Esophagus squamous epithelium (tissue), 5 donors: ENCODE data around the gene TEAD1. TPM values are rescaled to one million over a fixed set of nuclear protein-coding genes. Genes with fewer than 3 reads are reported as not detected.
A peak's percentile ranks its signal among the peaks of the same experiment; 100 is the strongest.

Experiments used
- DNase-seq: peaks from one replicate; lab custom pipeline; 2025; lab: John Stamatoyannopoulos, UW
- H3K27ac ChIP-seq, 4 donors: fragments of 200-600 bp; sonication (generic); one replicate each; pipeline ENCODE4 v1.5.1; 2016 to 2019; ENCODE audit warnings: mild to moderate bottlenecking in 1 of 4
- H3K27me3 ChIP-seq, 4 donors: fragments of 200-600 bp; sonication (generic); 1 replicate in 3 of 4; 2 replicates in 1 of 4; pipeline versions ENCODE4 v1.5.1 to v1.6.0; 2017 to 2021; ENCODE audit warnings: antibody characterized with exemption in 1 of 4
- H3K36me3 ChIP-seq, 3 donors: fragments of 200-600 bp; sonication (generic); one replicate each; pipeline ENCODE4 v1.5.1; 2016 to 2019
- H3K4me1 ChIP-seq, 3 donors: fragments of 200-600 bp; sonication (generic); one replicate each; pipeline ENCODE4 v1.5.1; 2017 to 2019
- H3K4me3 ChIP-seq, 4 donors: fragments of 200-600 bp; sonication (generic); 1 replicate in 3 of 4; 2 replicates in 1 of 4; pipeline ENCODE4 v1.5.1; 2016 to 2019; ENCODE audit warnings: mild to moderate bottlenecking in 2 of 4, moderate library complexity in 1 of 4
- H3K9me3 ChIP-seq, 3 donors: fragments of 200-600 bp; sonication (generic); one replicate each; pipeline ENCODE4 v1.5.1; 2016 to 2019
- CTCF ChIP-seq, 6 experiments: fragments of 450-650 bp in 4 of 6; fragments of 200-600 bp in 2 of 6; sonication (generic) in 2 of 6; IDR thresholded peaks; one replicate each; pipeline ENCODE4 v1.5.1; 2016 to 2019; ENCODE audit warnings: antibody characterized with exemption in 6 of 6, mild to moderate bottlenecking in 4 of 6, moderate library complexity in 4 of 6
- POLR2A ChIP-seq, 4 donors: fragments of 450-650 bp; IDR thresholded peaks; one replicate each; pipeline ENCODE4 v1.6.1; 2017; ENCODE audit warnings: antibody characterized with exemption in 4 of 4, mild to moderate bottlenecking in 4 of 4, moderate library complexity in 3 of 4
- WGBS, 2 donors: methylation state at CpG; one replicate each; pipeline ENCODE4 v1.1.5; 2018; 5-methylcytosine and 5-hydroxymethylcytosine counted together
- intact Hi-C: fragments of 100-400 bp; cut with DNase I; formaldehyde crosslinking; loops from one replicate; pipeline ENCODE4 v1.15.0; 2022
- total RNA-seq, 4 donors: library from RNA; depleted of rRNA; stranded (reverse); fragments of >200 nt; gene quantifications; one replicate each; pipeline ENCODE4 v1.1.0, GENCODE V29; 2016
- donor health status: DM: yes; HTN: yes; CAD: no.

Gene TEAD1
- total RNA-seq, 4 donors from 2014 or later, result 33.3 to 75.2 (median 49.8) TPM

DNA sequence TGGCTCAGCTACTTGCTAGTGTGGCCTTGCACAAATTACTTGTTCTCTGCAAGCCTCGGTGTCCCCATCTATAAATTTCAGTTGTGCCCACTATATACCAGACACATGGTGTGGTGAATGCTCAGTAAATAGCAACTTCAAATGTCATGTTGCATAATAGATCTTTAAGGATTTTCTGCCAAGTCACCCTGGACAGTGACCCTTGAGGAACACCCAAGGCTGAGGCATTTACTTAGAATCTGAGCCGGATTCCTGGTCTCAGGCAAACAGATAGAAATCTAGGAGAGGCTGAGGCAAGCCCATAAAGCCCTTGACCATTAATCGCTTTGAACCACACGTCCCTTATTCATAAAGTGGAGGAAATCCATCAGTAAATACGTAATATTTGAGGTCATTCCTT lies 9.7 kb downstream of the TEAD1 start:
- H3K9me3 ChIP-seq, result no peaks in the 10 kb centered on the region
- no peak overlapping the region for H3K4me3 ChIP-seq
- H3K4me1 ChIP-seq, result peaks cover 28 to 83% (median 43%) of the 10 kb centered on the region in 3 donors
- intact Hi-C loops, result no loop called here
- DNase-seq, result no peak
- H3K27ac ChIP-seq, result no peak overlapping the region
- 63 to 66% methylated on average over 4 to 5 of the region's 5 CpGs for WGBS, 2 donors
- no peaks in the 10 kb centered on the region for H3K27me3 ChIP-seq
- TF ChIP-seq CTCF (IDR thresholded peaks at IDR 0.05) (no peak), POLR2A (IDR thresholded peaks at IDR 0.05) (no peak)
- no peaks in the 10 kb centered on the region for H3K36me3 ChIP-seq

DNA sequence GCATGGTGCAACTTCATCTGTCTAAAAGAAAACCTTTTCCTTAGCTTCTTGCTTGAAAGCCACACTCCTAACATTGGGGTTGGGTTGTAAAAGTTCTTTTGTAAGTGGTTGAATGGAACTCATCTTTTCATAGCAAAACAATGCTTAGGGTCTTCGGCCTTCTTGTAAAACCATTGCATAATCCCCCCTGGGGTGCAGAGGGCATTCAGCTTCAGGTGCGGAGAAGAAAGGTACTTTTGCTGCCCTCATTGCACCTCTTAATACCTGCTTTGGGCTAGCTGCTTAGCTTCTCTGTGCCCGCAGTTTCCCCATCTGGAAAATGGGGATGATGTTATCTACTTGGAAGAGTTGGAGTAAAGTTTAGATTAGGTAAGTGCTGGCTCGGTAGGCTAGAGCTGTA lies 10.1 kb downstream of the TEAD1 start:
- Histone ChIP-seq H3K36me3 (no peaks in the 10 kb centered on the region), H3K27me3 (no peaks in the 10 kb centered on the region), H3K9me3 (no peaks in the 10 kb centered on the region), H3K4me1 (peaks cover 28 to 83% (median 43%) of the 10 kb centered on the region in 3 donors), H3K4me3 (no peak overlapping the region), H3K27ac (peak overlapping the region in 2 of 4 donors; percentile 50 to 61)
- 75 to 86% methylated on average over 4 of the region's 4 CpGs for WGBS, 2 donors
- no peak for DNase-seq
- TF ChIP-seq CTCF (IDR thresholded peaks at IDR 0.05) (no peak), POLR2A (IDR thresholded peaks at IDR 0.05) (no peak)
- intact Hi-C loops, result no loop called here

- TF ChIP-seq CTCF (IDR thresholded peaks at IDR 0.05) (no peak), POLR2A (IDR thresholded peaks at IDR 0.05) (no peak)
- no peaks in the 10 kb centered on the region for H3K27me3 ChIP-seq
- H3K9me3 ChIP-seq, result no peaks in the 10 kb centered on the region
- DNase-seq, result no peak
- peak overlapping the region in 2 of 4 donors; percentile 50 to 61 for H3K27ac ChIP-seq
- WGBS, 2 donors, result 43 to 63% methylated on average over 1 of the region's 1 CpG
- peaks cover 28 to 83% (median 38%) of the 10 kb centered on the region in 3 donors for H3K4me1 ChIP-seq
- intact Hi-C loops, result no loop called here
- H3K4me3 ChIP-seq, result no peak overlapping the region
- no peaks in the 10 kb centered on the region for H3K36me3 ChIP-seq
Measured at GRCh38 chr11:12684816-12685215, 10.6 kb downstream of the TEAD1 start.

- Histone ChIP-seq H3K4me3 (no peak overlapping the region), H3K4me1 (peaks cover 28 to 83% (median 37%) of the 10 kb centered on the region in 3 donors), H3K27me3 (no peaks in the 10 kb centered on the region), H3K27ac (peak overlapping the region in 2 of 4 donors; percentile 50 to 61), H3K36me3 (no peaks in the 10 kb centered on the region), H3K9me3 (no peaks in the 10 kb centered on the region)
- no peak for DNase-seq
- 76 to 78% methylated on average over 3 of the region's 3 CpGs for WGBS, 2 donors
- TF ChIP-seq CTCF (IDR thresholded peaks at IDR 0.05), result no peak
- TF ChIP-seq POLR2A (IDR thresholded peaks at IDR 0.05), result no peak
- intact Hi-C loops, result no loop called here
Measured at GRCh38 chr11:12685229-12685628, 11.0 kb downstream of the TEAD1 start.

GRCh38 chr11:12686246-12687060 lies 12.2 kb downstream of the TEAD1 start:
- no peaks in the 10 kb centered on the region for H3K27me3 ChIP-seq
- DNase-seq, result no peak
- intact Hi-C loops, result no loop called here
- peaks cover 23 to 77% (median 31%) of the 10 kb centered on the region in 3 donors for H3K4me1 ChIP-seq
- no peak for TF ChIP-seq CTCF (IDR thresholded peaks at IDR 0.05)
- no peak for TF ChIP-seq POLR2A (IDR thresholded peaks at IDR 0.05)
- no peaks in the 10 kb centered on the region for H3K36me3 ChIP-seq
- peak overlapping the region in 2 of 4 donors; percentile 50 to 59 for H3K27ac ChIP-seq
- no peaks in the 10 kb centered on the region for H3K9me3 ChIP-seq
- no peak overlapping the region for H3K4me3 ChIP-seq
- WGBS, 2 donors, result 74 to 90% methylated on average over 2 of the region's 2 CpGs
